ENCODE measurements around the gene TRMT10C.

DNA sequence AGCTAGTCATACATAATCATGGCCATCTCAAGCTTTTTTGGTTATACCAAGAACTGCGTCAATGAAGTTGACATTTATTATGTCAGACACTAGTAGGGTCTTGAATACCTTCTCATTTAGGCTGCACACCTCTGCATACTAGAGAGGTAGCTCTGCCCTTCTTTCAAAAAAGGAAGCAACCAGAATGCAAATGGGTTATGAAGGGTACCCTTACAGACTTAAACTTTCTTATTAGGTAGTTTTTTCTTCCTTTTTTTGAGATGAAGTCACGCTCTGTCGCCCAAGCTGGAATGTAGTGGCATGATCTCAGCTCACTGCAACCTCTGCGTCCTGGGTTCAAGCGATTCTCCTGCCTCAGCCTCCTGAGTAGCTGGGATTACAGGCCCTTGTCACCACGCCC lies 15.6 kb downstream of the TRMT10C start:
- TF ChIP-seq, protein P1, sequence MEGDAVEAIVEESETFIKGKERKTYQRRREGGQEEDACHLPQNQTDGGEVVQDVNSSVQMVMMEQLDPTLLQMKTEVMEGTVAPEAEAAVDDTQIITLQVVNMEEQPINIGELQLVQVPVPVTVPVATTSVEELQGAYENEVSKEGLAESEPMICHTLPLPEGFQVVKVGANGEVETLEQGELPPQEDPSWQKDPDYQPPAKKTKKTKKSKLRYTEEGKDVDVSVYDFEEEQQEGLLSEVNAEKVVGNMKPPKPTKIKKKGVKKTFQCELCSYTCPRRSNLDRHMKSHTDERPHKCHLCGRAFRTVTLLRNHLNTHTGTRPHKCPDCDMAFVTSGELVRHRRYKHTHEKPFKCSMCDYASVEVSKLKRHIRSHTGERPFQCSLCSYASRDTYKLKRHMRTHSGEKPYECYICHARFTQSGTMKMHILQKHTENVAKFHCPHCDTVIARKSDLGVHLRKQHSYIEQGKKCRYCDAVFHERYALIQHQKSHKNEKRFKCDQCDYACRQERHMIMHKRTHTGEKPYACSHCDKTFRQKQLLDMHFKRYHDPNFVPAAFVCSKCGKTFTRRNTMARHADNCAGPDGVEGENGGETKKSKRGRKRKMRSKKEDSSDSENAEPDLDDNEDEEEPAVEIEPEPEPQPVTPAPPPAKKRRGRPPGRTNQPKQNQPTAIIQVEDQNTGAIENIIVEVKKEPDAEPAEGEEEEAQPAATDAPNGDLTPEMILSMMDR (IDR thresholded peaks at IDR 0.05; ENCODE audit: borderline replicate concordance, extremely low read depth, low read length, poor library complexity, severe bottlenecking), result no peak
- no peak for TF ChIP-seq EZH2 (IDR thresholded peaks at IDR 0.05; ENCODE audit: borderline replicate concordance, low read depth, low read length, severe bottlenecking)

Data from DND-41 (cell line).